ENCODE data around the gene MT1M. TPM values are rescaled to one million over a fixed set of nuclear protein-coding genes. Genes with fewer than 3 reads are reported as not detected.

Gene MT1M
- total RNA-seq, 2 experiments from 2014 or later, result not detected

GRCh38 chr16:56682703-56683397, 50.4 kb downstream of the MT1M start:
- H3K4me1 Mint-ChIP-seq, result peaks cover 23% of the 10 kb centered on the region
- H3K9me3 Mint-ChIP-seq, result peaks cover 3% of the 10 kb centered on the region
- DNase-seq, result no peak
- H3K27me3 Mint-ChIP-seq, result no peaks in the 10 kb centered on the region
- peak overlapping the region; percentile 97 for H3K27ac Mint-ChIP-seq
- peak overlapping the region; percentile 96 for H3K4me3 Mint-ChIP-seq
- peaks cover 16% of the 10 kb centered on the region for H3K36me3 Mint-ChIP-seq

Other genes starting within 250 kb of the MT1M start
- gene AMFR, start 207.1 kb upstream of the MT1M start, total RNA-seq, result 10 to 100 TPM; 45.0 to 45.1 TPM
- gene NUDT21, start 181.3 kb upstream of the MT1M start, total RNA-seq, result 100 to 1,000 TPM; 319 to 323 TPM
- gene OGFOD1, start 181.1 kb upstream of the MT1M start, total RNA-seq, result 10 to 100 TPM; 76.6 to 78.5 TPM
- gene BBS2, start 112.6 kb upstream of the MT1M start, total RNA-seq, result 1 to 10 TPM; 9.3 to 9.6 TPM
- gene MT4, start 67.6 kb upstream of the MT1M start, total RNA-seq, result not detected
- 10 to 100 TPM; 24.3 to 25.6 TPM for gene MT3, start 43.1 kb upstream of the MT1M start, total RNA-seq
- gene MT2A, start 24.1 kb upstream of the MT1M start, total RNA-seq, result 100 to 1,000 TPM; 124 to 126 TPM
- gene MT1E, start 6.9 kb upstream of the MT1M start, total RNA-seq, result 10 to 100 TPM; 67.1 to 68.9 TPM
- gene MT1A, start 6.0 kb downstream of the MT1M start, total RNA-seq, result not detected
- not detected for gene MT1B, start 19.2 kb downstream of the MT1M start, total RNA-seq
- 10 to 100 TPM; 13.1 to 13.2 TPM for gene MT1F, start 25.3 kb downstream of the MT1M start, total RNA-seq
- 10 to 100 TPM; 35.8 to 41.8 TPM for gene MT1G, start 35.4 kb downstream of the MT1M start, total RNA-seq
- 1 to 10 TPM; 2.3 to 3.3 TPM for gene MT1H, start 37.2 kb downstream of the MT1M start, total RNA-seq
- 10 to 100 TPM; 71.4 to 72.3 TPM for gene MT1X, start 49.8 kb downstream of the MT1M start, total RNA-seq
- 100 to 1,000 TPM; 153 to 172 TPM for gene NUP93, start 97.5 kb downstream of the MT1M start, total RNA-seq
- gene SLC12A3, start 232.5 kb downstream of the MT1M start, total RNA-seq, result under 1 TPM in 1 of 2 experiments, not detected in 1; 0.04 TPM